ENCODE results near the gene MALL.

GRCh38 chr2:110099471-110100225 is 16.0 kb downstream of the MALL start:
- no peak for TF ChIP-seq HDGF (IDR thresholded peaks at IDR 0.05)
- no peak for TF ChIP-seq ZNF212 (CRISPR knock-in tag; IDR thresholded peaks at IDR 0.05)
- TF ChIP-seq POLR2A (conservative IDR thresholded peaks at IDR 0.05): no peak
- no peak for TF ChIP-seq TCF7 (IDR thresholded peaks at IDR 0.05; ENCODE audit: borderline replicate concordance)
- no peak for TF ChIP-seq TAF1 (IDR thresholded peaks at IDR 0.05; ENCODE audit: control insufficient read depth, extremely low read depth, insufficient read depth, low read length, severe bottlenecking)
